ENCODE data around the gene DEFB131B. TPM values are rescaled to one million over a fixed set of nuclear protein-coding genes. Genes with fewer than 3 reads are reported as not detected.
A peak's percentile ranks its signal among the peaks of the same experiment; 100 is the strongest.
"Not testable (repeated sequence)": the region's sequence is repeated elsewhere in the genome, so short reads cannot be mapped to it uniquely, and the experiment has no call there.

DEFB131B gene, protein sequence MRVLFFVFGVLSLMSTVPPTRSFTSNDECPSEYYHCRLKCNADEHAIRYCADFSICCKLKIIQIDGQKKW
- not detected for total RNA-seq (ENCODE audit: insufficient read depth, low replicate concordance)

DNA sequence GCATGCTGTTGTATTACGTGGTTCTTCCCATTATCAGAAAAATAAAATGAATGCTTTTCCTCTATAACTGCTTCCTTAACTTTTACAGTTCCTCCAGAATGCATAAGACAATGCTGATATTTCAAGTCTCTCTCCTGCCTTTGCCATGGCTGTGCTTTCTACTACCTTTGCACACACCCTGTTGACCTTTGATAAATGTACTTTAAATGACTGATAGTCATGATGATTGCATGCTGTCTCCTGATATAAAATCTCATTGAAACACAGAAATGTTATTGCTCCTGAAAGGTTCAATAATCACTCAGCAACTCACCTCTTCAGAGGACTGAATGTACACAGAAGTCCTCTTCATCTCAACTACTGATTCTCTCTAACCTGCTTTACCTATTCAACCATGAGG, at the start of gene DEFB131B:
Gene DEFB131B, plus strand, starts transcription at position 395 of the 400 bp plus-strand sequence. Its CDS starts 0 bp downstream, at position 395.
- DNase-seq (ENCODE audit: low spot score) = not testable (repeated sequence)

DNA sequence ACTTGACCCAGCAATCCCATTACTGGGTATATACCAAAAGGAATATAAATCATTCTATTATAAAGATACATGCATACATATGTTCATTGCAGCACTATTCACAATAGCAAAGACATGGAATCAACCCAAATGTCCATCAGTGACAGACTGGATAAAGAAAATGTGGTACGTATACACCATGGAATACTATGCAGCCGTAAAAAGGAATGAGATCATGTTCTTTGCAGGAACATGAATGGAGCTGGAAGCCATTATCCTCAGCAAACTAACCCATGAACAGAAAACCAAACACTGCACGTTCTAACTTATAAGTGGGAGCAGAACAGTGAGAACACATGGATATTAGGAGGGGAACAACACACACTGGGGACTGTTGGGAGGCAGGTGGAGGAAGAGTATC, 49.0 kb upstream of the DEFB131B start:
- DNase-seq (ENCODE audit: low spot score) = not testable (repeated sequence)

DNA sequence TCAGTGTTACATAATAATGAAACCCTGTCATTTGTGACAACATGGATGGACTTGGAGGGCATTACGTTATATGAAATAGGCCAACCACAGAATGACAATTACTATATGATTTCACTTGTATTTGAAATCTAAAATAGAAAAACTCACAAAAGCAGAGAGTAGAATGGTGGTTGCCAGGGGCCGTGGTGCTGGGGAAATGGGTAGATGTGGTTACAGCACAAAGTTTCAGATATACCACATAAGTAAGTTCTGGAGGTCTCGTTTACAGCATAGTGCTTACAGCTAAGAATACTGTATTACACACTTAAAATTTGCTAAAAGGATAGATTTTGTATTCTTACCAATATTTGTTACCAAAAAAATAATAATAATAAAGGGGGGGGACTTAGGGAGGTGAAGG, 48.6 kb upstream of the DEFB131B start:
- not testable (repeated sequence) for DNase-seq (ENCODE audit: low spot score)

DNA sequence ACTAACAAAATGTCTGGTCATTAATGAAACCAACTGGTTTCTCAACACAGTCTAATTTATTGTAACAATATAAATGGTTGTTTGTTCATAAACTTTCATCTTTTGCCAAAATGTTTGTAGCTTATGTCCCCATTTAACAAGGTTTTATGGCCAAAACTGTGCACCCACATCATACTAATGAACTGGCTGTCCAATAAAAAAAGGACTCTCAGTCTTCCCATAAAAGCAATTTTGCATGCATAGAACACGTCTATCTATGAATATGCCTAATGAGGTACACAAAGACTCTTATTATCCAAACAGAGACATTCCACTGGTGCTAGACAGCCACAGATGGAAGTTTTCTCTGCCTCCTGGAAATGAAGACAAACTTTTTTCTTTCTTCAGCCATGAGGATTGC, 45.4 kb upstream of the DEFB131B start, which contains the start of gene DEFB108B:
Gene DEFB108B, plus strand, starts transcription at position 390 of the 400 bp plus-strand sequence. Its CDS starts 0 bp downstream, at position 390.
- DNase-seq (ENCODE audit: low spot score) = not testable (repeated sequence)

DNA sequence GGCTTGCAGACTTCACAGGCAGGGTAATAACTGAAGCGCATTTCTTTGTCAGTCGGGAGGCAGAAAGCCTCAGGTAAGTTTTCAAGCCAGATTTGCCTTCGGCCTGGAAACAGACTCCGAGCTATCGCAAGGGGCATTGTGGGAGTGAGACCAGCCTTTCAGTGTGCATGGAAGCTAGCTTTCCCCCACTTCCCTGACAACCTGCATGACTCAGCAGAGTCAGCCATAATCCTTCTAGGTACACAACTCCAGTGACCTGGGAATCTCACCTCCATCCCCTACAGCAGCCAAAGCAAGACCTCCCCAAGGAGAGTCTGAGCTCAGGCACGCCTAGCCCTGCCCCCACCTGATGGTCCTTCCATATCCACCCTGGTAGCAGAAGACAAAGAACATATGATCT, 35.5 kb upstream of the DEFB131B start:
- not testable (repeated sequence) for DNase-seq (ENCODE audit: low spot score)

DNA sequence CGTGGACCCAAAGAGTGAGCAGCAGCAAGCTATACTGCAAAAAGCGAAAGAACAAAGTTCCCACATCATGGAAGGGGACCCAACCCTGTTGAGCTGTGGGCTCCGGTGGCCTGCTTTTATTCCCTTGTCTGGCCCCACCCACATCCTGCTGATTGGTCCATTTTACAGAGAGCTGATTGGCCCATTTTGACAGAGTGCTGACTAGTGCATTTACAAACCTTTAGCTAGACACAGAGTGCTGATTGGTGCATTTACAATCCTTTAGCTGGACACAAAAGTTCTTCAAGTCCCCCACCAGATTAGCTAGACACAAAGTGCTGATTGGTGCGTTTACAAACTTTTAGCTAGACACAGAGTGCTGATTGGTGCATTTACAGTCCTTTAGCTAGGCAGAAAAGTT, 34.9 kb upstream of the DEFB131B start:
- DNase-seq (ENCODE audit: low spot score) = not testable (repeated sequence)

DNA sequence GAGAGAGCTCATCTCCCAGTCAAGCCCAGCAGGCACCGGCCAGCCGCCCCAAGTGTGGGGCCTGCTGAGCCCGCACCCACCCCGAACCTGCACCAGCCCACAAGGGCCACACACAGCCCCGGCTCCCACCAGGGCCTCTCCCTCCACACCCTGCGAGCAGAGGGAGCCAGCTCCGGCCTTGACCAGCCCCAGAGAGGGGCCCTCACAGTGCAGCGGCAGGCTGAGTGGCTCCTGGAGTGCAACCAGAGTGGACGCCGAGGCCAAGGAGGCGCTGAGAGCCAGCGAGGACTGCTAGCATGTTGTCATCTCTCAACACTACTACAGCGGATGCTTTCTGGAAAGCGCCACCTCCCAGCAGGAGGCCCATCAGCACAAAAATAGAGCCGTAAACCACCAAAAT, 34.4 kb upstream of the DEFB131B start:
- no peak for DNase-seq (ENCODE audit: low spot score)

DNA sequence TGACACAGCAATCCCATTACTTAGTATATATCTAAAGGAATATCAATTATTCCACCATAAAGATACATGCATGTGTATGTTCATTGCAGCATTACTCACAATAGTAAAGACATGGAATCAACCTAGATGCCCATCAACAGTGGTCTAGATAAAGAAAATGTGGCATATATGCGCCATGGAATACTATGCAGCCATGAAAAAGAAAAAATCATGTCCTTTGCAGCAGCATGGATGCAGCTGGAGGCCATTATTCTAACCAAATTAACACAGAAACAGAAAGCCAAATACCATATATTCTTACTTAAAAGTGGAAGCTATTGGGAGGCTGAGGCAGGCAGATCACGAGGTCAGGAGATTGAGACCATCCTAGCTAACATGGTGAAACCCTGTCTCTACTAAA, 24.4 kb upstream of the DEFB131B start:
- DNase-seq (ENCODE audit: low spot score) = not testable (repeated sequence)

DNA sequence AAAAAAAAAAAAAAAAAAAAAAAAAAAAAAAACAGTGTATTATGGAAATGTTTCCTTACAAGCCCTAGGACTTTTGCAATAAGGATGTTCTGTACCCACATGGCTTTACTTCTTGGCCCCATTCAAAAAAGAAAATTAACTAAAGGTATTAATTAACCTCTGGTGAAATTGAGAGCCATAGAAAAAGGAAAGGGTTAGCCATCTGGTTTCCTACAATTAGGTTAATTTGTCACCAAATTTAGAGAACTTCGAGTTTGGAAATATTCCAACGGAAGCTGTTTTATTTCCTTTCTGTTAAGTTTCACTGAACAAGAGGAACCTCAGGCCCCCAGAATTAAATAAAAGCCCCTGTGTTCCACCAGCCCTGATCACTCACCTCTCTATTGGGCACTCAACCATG, 22.4 kb upstream of the DEFB131B start:
- DNase-seq (ENCODE audit: low spot score) = not testable (repeated sequence)

DNA sequence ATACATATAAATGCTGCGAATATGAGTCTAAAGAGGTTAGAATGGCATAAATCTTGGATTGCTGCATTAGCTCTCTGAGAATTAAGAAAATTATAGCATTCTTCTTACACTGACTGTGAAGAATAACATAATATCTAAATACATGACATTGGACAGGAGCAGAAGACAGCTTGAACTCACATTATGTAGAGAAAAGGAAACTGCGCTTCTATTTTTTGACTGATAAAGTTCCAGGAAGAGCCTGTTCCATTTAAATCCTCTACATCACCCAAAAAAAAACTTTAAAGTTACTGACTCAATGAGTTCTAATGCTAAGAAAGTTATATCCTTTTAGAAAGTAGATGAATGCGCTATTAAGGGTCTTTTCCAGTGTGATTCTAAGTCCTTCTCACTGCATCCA, 17.4 kb upstream of the DEFB131B start:
- DNase-seq (ENCODE audit: low spot score) = not testable (repeated sequence)

DNA sequence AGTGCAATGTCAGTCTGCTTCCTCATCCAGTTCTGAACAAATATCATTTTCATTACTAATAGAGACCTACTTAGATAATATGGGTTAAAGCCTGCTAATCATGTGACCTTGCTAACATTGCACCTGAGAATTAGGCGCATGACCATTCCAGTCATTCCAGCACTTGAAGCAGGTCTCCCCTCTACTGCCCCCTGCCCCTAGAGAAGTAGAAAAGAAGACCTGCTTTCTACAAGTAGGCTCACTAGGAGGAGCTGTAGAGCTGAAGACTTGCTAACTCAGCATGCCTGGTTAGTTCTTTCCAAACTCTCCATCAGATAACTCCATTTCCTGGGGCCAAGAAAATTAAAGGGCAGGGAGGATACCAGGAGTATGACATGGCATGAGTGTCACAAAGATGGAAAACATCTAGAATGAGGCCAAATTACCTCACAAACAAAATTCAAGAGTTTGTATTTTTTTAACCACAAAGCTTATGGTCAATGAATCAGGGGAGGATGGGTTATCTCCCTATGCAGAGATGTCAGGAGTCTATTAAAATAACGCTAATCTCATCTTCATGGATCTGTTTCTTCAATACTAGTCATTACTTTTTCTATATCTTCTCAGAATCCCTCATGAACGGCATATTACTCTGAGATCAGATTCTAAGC, 14.2 kb upstream of the DEFB131B start:
- DNase-seq (ENCODE audit: low spot score) = peak; percentile 32

DNA sequence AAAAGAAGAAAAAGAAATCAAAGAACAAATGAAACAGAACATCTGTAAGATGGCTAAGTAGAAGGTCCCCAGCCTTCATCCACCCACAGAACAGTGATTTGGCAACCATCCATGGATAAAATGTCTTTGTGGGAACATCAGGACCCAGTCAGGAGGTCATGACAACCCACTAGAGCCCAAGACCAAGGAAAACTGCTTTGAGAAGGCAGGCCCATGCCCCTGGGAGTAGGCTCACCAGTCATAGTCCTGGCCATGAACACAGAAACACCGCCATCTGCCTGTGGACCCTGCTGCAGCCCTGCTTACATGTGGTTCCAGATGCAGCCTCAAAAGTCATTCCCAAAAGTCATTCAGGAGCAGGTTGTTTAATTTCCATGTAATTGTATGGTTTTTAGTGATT, 11.0 kb upstream of the DEFB131B start:
- DNase-seq (ENCODE audit: low spot score) = not testable (repeated sequence)

DNA sequence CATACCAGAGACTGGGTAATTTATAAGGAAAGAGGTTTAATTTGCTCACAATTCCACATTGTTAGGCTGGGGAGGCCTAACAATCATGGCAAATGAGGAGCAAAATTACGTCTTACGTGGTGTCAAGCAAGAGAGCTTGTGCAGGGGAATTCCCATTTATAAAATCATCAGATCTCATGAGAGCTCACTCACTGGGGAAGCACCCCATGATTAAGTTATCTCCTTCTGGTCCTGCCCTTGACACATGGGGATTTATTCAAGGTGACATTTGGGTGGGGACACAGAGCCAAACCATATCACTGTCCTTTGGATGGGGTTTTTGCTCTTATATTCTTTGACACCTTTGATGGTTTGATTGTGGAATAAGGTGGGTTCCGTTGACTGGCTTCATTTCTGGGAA, 8.3 kb upstream of the DEFB131B start:
- not testable (repeated sequence) for DNase-seq (ENCODE audit: low spot score)

DNA sequence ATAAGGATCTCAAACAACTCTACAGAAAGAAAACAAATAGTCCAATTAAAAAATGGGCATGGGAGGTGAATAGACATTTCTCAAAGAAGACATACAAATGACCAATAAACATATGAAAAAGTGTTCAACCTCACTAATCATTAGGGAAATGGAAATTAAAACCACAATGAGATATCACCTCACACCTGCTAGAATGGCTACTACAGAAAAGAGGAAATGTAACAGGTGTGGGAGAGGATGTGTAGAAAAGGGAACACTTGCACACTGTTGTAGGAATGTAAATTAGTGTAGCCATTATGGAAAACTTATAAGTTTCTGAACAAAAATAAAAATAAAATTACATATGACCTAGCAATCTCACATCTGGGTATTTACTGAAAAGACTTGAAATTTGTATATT, 7.6 kb upstream of the DEFB131B start:
- not testable (repeated sequence) for DNase-seq (ENCODE audit: low spot score)

DNA sequence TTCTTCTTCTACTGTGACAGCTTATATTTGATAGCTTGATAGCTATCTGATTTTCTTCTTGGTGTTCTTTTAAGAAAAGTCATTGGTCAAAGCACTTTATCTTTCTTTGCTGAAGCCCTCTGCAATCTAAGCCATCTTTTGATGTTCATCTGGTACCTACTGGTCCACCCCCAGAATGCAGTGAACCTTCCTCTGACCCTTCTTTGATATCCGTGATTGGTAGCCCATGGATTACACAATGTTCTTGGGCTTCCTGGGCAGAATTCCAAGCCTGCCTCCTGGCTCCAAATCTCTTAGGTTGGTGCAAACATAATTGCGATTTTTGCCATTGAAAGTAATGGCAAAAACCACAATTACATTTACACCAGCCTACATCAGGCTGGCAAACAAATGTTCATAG, 2.0 kb upstream of the DEFB131B start:
- DNase-seq (ENCODE audit: low spot score) = not testable (repeated sequence)

DNA sequence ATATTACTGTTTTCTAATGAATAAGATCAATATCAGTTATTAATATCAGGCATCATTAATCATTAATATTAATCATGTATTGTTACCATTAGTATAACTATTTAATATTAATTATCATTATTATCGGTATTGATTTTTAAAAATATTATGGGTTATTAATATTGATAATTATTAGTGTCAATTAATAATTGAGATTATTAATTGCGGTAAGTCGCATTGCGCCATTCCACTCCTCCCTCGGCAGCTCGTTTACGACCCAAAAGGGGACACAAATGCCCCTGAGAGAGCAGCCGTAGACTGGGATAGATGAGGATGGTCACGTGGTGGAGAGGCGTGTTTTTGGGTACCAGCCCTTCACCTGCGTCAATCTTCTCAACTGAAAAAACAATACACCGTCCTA, 7.6 kb downstream of the DEFB131B start:
- not testable (repeated sequence) for DNase-seq (ENCODE audit: low spot score)

DNA sequence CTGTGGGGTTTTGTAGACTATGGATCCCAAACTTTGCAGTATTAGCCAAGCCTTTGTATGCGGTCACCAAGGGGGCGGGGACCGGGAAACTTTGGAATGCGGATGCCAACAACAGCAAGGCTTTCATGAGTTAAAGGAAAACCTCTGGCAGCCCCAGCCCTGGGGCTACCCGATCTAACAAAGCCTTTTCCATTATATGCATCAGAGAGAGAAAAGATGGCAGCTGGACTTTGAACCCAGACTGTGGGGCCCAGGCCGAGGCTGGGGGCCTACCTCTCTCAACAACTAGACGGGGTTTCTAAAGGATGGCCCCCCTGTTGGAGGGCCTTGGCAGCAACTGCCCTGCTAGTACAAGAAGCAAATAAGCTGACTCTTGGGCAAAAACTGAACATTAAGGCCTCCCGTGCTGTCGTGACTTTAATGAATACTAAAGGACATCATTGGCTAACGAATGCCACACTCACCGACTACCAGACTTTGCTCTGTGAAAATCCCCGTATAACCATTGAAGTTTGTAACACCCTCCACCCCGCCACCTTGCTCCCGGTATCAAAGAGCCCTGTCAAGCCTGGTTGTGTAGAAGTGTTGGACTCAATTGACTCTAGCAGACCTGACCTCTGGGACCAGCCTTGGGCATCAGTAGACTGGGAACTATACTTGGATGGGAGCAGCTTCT, 10.2 kb downstream of the DEFB131B start:
- not testable (repeated sequence) for DNase-seq (ENCODE audit: low spot score)

DNA sequence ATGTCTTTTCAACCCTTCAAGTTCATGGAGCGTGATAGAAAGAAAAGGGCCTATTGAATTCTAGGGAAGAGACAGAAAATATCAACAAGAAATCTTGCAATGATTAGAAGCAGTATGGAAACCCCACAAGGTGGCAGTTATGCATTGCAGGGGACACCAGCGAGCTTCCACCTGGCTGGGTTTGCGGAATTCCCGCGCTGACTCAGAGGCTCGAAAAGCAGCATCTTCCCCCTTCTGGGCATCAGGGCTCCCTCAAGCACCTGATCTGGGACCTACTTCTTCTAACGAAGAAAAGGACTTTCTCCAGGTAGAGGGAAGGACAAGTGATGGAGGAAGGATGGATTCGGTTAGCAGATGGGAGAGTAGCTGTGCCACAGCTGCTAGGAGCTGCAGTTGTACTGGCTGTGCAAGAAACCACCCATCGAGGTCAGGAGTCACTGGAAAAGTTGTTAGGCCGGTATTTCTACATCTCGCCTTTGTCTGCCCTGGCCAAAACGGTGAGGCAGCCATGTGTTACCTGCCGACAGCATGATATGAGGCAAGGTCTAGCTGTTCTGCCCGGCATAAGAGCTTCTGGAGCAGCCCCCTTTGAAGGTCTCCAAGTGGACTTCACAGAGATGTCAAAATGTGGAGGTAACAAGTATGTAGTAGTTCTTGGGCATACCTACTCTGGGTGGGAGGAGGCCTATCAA, 11.1 kb downstream of the DEFB131B start:
- not testable (repeated sequence) for DNase-seq (ENCODE audit: low spot score)

DNA sequence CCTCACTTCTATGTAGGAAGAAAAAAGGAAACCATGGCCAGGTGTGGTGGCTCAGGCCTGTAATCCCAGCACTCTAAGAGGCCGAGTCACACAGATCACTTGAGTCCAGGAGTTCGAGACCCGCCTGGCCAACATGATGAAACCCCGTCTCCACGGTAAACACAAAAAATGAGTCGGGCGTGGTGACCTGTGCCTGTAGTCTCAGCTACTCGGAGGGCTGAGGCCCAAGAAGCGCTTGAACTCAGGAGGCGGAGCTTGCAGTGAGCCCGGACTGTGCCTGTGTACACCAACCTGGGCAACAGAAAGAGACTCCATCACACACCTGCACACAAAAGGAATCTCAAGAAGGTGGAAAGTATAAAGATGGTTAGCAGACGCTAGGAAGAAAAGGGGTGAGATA, 17.7 kb downstream of the DEFB131B start:
- no peak for DNase-seq (ENCODE audit: low spot score)

DNA sequence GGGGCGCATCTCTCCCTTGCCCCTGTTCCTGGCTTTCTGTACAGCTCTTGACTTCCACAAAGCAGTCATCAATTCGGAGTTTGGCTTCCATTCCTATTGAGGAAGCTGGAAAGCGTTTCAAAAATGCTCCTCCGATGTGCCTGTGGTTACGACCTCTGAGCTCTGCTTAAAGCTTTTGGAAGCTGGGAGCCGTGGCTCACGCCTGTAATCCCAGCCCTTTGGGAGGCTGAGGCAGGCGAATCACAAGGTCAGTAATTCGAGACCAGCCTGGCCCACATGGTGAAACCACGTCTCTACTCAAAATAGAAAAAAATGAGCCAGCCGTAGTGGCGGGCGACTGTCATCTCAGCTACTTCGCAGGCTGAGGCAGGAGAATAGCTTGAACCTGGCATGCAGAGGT, 22.9 kb downstream of the DEFB131B start:
- DNase-seq (ENCODE audit: low spot score) = not testable (repeated sequence)

DNA sequence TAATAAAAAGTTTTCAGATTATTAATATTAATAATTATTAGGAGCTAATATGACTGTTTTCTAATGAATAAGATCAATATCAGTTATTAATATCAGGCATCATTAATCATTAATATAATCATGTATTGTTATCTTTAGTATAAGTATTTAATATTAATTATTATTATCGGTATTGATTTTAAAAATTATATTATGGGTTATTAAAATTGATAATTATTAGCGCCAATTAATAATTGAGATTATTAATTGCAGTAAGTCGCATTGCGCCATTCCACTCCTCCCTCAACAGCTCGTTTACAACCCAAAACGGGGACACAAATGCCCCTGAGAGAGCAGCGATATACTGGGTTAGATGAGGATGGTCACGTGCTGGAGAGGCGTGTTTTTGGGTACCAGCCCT, 30.0 kb downstream of the DEFB131B start:
- DNase-seq (ENCODE audit: low spot score) = no peak

DNA sequence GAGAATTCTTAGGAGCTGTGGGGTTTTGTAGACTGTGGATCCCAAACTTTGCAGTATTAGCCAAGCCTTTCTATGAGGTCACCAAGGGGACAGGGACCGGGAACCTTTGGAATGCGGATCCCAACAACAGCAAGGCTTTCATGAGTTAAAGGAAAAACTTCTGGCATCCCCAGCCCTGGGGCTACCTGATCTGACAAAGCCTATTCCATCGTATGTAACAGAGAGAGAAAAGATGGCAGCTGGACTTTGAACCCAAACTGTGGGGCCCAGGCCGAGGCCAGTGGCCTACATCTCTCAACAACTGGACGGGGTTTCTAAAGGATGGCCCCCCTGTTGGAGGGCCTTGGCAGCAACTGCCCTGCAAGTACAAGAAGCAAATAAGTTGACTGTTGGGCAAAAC, 32.5 kb downstream of the DEFB131B start:
- DNase-seq (ENCODE audit: low spot score) = not testable (repeated sequence)

Data from umbilical cord (tissue), 2 donors.